ENCODE measurements around the gene BEND5.

The BEND5 gene

GRCh38 chr1:48680411-48681035, 96.2 kb downstream of the BEND5 start (continued):
- TF ChIP-seq PRDM2 (tag by site-specific recombination; IDR thresholded peaks at IDR 0.05; ENCODE audit: borderline replicate concordance) = no peak
- TF ChIP-seq ATF2 (tag by site-specific recombination; IDR thresholded peaks at IDR 0.05; ENCODE audit: low read depth) = no peak
- TF ChIP-seq ZNF514 (tag by site-specific recombination; IDR thresholded peaks at IDR 0.05) = no peak
- no peak for TF ChIP-seq ZNF670 (tag by site-specific recombination; IDR thresholded peaks at IDR 0.05; ENCODE audit: low read depth)
- TF ChIP-seq ZNF664 (tag by site-specific recombination; IDR thresholded peaks at IDR 0.05) = no peak

- Histone ChIP-seq H3K36me3 (ENCODE audit: control insufficient read depth in 2 of 2, insufficient read depth in 1 of 2, low read length in 2 of 2) (no peaks in the 10 kb centered on the region), H3K4me1 (ENCODE audit: control insufficient read depth, insufficient read depth, low read length) (no peaks in the 10 kb centered on the region), H3K27ac (ENCODE audit: extremely low read depth, low read depth, low read length) (no peak overlapping the region), H3K4me3 (ENCODE audit: low read depth, low read length) (no peak overlapping the region), H3K9me3 (ENCODE audit: control insufficient read depth, insufficient read depth, low read depth, low read length) (no peaks in the 10 kb centered on the region)
- POLR2A ChIA-PET = no interaction called here
- CTCF ChIA-PET = interaction anchor here (0.6 to 4.0 kb wide), 6 partner anchors 10 to 1653 kb away, joined by 3 to 41 read pairs (median 3); no protein-coding TSS in a partner anchor
- TF ChIP-seq ZNF18 (tag by site-specific recombination; IDR thresholded peaks at IDR 0.05) (no peak), ZNF423 (tag by site-specific recombination; IDR thresholded peaks at IDR 0.05) (no peak), KLF8 (tag by site-specific recombination; IDR thresholded peaks at IDR 0.05) (no peak), ZNF26 (tag by site-specific recombination; IDR thresholded peaks at IDR 0.05) (no peak), TSHZ1 (tag by site-specific recombination; IDR thresholded peaks at IDR 0.05; ENCODE audit: borderline replicate concordance) (no peak), ZNF558 (tag by site-specific recombination; IDR thresholded peaks at IDR 0.05) (no peak), ZNF785 (tag by site-specific recombination; IDR thresholded peaks at IDR 0.05) (no peak), ZNF585B (tag by site-specific recombination; IDR thresholded peaks at IDR 0.05) (no peak), ZNF362 (tag by site-specific recombination; IDR thresholded peaks at IDR 0.05) (no peak), SALL2 (tag by site-specific recombination; IDR thresholded peaks at IDR 0.05; ENCODE audit: borderline replicate concordance) (no peak), KLF10 (tag by site-specific recombination; IDR thresholded peaks at IDR 0.05) (no peak), ZNF140 (tag by site-specific recombination; IDR thresholded peaks at IDR 0.05) (no peak), ZNF366 (tag by site-specific recombination; conservative IDR thresholded peaks at IDR 0.05) (no peak), KLF9 (tag by site-specific recombination; IDR thresholded peaks at IDR 0.05; ENCODE audit: low read depth) (no peak), REPIN1 (tag by site-specific recombination; IDR thresholded peaks at IDR 0.05; ENCODE audit: low read depth) (no peak), SP3 (tag by site-specific recombination; IDR thresholded peaks at IDR 0.05) (no peak)
Measured at GRCh38 chr1:48679859-48680258, 96.8 kb downstream of the BEND5 start.

Measured in HEK293 (cell line).